Panc1 (cell line): ENCODE measurements around the gene SEC14L5. TPM values are rescaled to one million over a fixed set of nuclear protein-coding genes. Genes with fewer than 3 reads are reported as not detected.

Experiments used
- ATAC-seq: fragments of 200-7000 bp; cut with Tn5 transposase; 2 replicates; pipeline ENCODE4 v1.9.1; 2020; ENCODE audit warnings: mild to moderate bottlenecking, moderate library complexity
- BruUV-seq: library from RNA; stranded (reverse); fragments of 400-500 nt; replicated peaks from 2 replicates; lab custom pipeline; 2021; lab: Mats Ljungman, UMichigan
- CTCF ChIA-PET: fragments of 300-600 bp; sonication (Branson Sonifier 250); formaldehyde crosslinking; loops from one replicate; lab custom pipeline; 2022; ENCODE audit warnings: antibody characterized with exemption; lab: Charles Lee
- POLR2A ChIA-PET: fragments of 300-600 bp; sonication (Branson Sonifier 250); formaldehyde crosslinking; loops from one replicate; lab custom pipeline; 2022; ENCODE audit warnings: antibody characterized with exemption; lab: Charles Lee
- DNase-seq: peaks from one replicate; pipeline ENCODE4 v3.0.0-alpha.2; 2010; ENCODE audit warnings: low read depth, low spot score
- H3K27ac ChIP-seq: 2 replicates; pipeline ENCODE4 v1.5.1; 2011; ENCODE audit warnings: mild to moderate bottlenecking, low read length, inconsistent platforms
- H3K27me3 ChIP-seq: fragments of 200-500 bp; sonication (Bioruptor generic); 2 replicates; pipeline ENCODE4 v1.6.0; 2014; ENCODE audit warnings: low read length, inconsistent platforms; ENCODE audit not compliant: control insufficient read depth, insufficient read depth
- H3K36me3 ChIP-seq: fragments of 200-500 bp; sonication (Bioruptor generic); 2 replicates; pipeline ENCODE4 v1.5.1; 2014; ENCODE audit warnings: inconsistent platforms, mild to moderate bottlenecking, low read length, moderate library complexity; ENCODE audit not compliant: control insufficient read depth, insufficient read depth
- H3K4me1 ChIP-seq: 2 replicates; pipeline ENCODE4 v1.5.1; 2011; ENCODE audit warnings: inconsistent platforms, mild to moderate bottlenecking, low read length, moderate library complexity; ENCODE audit not compliant: control insufficient read depth, insufficient read depth
- H3K4me3 ChIP-seq, 2 experiments: 2 replicates each; pipeline ENCODE4 v1.5.1; 2011 to 2012; ENCODE audit warnings: low read depth in 2 of 2, low read length in 2 of 2, mild to moderate bottlenecking in 2 of 2, inconsistent platforms in 1 of 2, moderate library complexity in 1 of 2
- H3K9me3 ChIP-seq: fragments of 200-500 bp; sonication (Bioruptor generic); 2 replicates; pipeline ENCODE4 v1.5.1; 2014; ENCODE audit warnings: low read depth, mild to moderate bottlenecking, inconsistent platforms, low read length, moderate library complexity; ENCODE audit not compliant: control insufficient read depth, insufficient read depth
- POLR2AphosphoS5 ChIP-seq: IDR thresholded peaks from 2 replicates; pipeline ENCODE4 v1.6.1; 2012; ENCODE audit warnings: mild to moderate bottlenecking, low read depth, low read length, moderate library complexity
- SIN3A ChIP-seq: IDR thresholded peaks from 2 replicates; pipeline ENCODE4 v1.6.1; 2012; ENCODE audit warnings: low read depth, mild to moderate bottlenecking, low read length, moderate library complexity, borderline replicate concordance; ENCODE audit not compliant: insufficient read depth
- TCF7L2 ChIP-seq: IDR thresholded peaks from 2 replicates; pipeline ENCODE4 v1.6.1; 2011; ENCODE audit warnings: mild to moderate bottlenecking, low read depth, low read length, inconsistent platforms
- in situ Hi-C: cut with HindIII; loops from 2 replicates; pipeline ENCODE4 v1.10.0; 2016; ENCODE audit warnings: low sequenced_read_pairs, low pct_unique_long_range_greater_than_20kb
- intact Hi-C: fragments of 100-400 bp; cut with micrococcal nuclease; formaldehyde crosslinking; loops from one replicate; pipeline ENCODE4 v1.10.0; 2022; ENCODE audit not compliant: unreplicated experiment
- total RNA-seq: library from RNA; stranded (reverse); gene quantifications from one replicate; pipeline ENCODE4 v1.2.1, GENCODE V29; 2021; ENCODE audit not compliant: unreplicated experiment
- TF ChIP-seq, protein P1 (sequence below), 2 experiments: IDR thresholded peaks; 2 replicates each; pipeline ENCODE4 v1.6.1; 2011 to 2012; ENCODE audit warnings: low read depth in 2 of 2, control low read depth in 1 of 2, low read length in 1 of 2, mild to moderate bottlenecking in 1 of 2, moderate library complexity in 1 of 2; ENCODE audit not compliant: insufficient read depth in 1 of 2
- TF ChIP-seq, protein P2 (sequence below): fragments of 450-650 bp; IDR thresholded peaks from 2 replicates; pipeline ENCODE4 v1.5.1; 2017; ENCODE audit warnings: mild to moderate bottlenecking

Gene SEC14L5
- total RNA-seq, 1 experiment from 2014 or later: 0.26 TPM

DNA sequence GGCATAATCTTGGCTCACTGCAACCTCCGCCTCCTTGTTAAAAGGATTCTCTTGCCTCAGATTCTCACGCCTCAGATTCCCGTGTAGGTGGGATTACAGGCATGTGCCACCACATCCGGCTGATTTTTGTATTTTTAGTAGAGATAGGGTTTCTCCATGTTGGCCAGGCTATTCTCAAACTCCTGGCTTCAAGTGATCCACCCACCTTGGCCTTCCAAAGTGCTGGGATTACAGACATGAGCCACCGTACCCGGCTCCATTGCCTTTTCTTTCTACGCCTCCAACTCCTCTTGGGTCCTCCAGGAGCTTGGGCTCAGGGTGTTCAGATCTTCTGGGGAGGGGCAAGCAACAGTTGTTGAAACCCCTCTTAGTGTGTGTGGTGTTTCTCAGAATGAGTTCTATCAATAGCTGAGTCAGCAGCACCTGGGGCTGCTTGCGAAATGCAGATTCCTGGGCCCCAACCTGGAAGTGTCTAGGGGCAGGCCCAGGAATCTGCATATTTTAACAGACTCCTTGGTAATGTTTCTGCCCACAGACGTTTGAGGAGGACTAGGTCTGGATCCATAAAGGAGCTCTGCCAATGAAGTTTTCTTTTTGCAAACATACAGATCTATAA is 31.4 kb downstream of the SEC14L5 start:
- peaks cover 10% of the 10 kb centered on the region for H3K27me3 ChIP-seq
- no TSS peak for BruUV-seq

DNA sequence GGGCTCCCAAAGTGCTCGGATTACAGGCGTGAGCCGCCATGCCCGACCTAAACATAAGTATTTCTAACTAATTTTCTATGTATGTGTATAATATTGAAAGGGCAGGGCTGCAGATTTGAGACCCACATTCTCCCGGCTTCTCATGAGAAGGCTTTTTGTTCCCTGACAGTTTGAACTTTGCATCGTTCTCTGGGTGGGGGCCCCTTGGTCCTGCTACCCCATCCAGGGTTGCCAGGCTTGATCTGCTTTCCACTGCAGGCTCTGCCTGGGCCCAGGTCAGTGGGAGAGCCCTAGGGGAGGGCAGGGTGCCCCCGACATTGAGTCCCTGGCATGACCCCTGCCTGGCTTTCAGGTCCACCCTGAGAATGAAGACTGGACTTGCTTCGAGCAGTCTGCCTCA is 32.3 kb downstream of the SEC14L5 start:
- in situ Hi-C loops: no loop called here

More for the DNA sequence above, 31.4 kb downstream of the SEC14L5 start:
- no peak for ATAC-seq
- DNase-seq: no peak
- ChIA-PET POLR2A (no interaction called here), CTCF (interaction anchor here (0.7 kb wide), 1 partner anchor 18 kb away, joined by 6 read pairs; no protein-coding TSS in a partner anchor)
- H3K36me3 ChIP-seq: no peaks in the 10 kb centered on the region
- H3K9me3 ChIP-seq: no peaks in the 10 kb centered on the region
- in situ Hi-C loops: no loop called here
- intact Hi-C loops: no loop called here
- no peak overlapping the region for H3K4me3 ChIP-seq
- H3K27ac ChIP-seq: no peak overlapping the region
- no peaks in the 10 kb centered on the region for H3K4me1 ChIP-seq
- TF ChIP-seq, protein P1, sequence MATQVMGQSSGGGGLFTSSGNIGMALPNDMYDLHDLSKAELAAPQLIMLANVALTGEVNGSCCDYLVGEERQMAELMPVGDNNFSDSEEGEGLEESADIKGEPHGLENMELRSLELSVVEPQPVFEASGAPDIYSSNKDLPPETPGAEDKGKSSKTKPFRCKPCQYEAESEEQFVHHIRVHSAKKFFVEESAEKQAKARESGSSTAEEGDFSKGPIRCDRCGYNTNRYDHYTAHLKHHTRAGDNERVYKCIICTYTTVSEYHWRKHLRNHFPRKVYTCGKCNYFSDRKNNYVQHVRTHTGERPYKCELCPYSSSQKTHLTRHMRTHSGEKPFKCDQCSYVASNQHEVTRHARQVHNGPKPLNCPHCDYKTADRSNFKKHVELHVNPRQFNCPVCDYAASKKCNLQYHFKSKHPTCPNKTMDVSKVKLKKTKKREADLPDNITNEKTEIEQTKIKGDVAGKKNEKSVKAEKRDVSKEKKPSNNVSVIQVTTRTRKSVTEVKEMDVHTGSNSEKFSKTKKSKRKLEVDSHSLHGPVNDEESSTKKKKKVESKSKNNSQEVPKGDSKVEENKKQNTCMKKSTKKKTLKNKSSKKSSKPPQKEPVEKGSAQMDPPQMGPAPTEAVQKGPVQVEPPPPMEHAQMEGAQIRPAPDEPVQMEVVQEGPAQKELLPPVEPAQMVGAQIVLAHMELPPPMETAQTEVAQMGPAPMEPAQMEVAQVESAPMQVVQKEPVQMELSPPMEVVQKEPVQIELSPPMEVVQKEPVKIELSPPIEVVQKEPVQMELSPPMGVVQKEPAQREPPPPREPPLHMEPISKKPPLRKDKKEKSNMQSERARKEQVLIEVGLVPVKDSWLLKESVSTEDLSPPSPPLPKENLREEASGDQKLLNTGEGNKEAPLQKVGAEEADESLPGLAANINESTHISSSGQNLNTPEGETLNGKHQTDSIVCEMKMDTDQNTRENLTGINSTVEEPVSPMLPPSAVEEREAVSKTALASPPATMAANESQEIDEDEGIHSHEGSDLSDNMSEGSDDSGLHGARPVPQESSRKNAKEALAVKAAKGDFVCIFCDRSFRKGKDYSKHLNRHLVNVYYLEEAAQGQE (IDR thresholded peaks at IDR 0.05; ENCODE audit: insufficient read depth in 1 of 2, low read depth in 2 of 2, low read length in 1 of 2): no peak
- TF ChIP-seq, protein P2, sequence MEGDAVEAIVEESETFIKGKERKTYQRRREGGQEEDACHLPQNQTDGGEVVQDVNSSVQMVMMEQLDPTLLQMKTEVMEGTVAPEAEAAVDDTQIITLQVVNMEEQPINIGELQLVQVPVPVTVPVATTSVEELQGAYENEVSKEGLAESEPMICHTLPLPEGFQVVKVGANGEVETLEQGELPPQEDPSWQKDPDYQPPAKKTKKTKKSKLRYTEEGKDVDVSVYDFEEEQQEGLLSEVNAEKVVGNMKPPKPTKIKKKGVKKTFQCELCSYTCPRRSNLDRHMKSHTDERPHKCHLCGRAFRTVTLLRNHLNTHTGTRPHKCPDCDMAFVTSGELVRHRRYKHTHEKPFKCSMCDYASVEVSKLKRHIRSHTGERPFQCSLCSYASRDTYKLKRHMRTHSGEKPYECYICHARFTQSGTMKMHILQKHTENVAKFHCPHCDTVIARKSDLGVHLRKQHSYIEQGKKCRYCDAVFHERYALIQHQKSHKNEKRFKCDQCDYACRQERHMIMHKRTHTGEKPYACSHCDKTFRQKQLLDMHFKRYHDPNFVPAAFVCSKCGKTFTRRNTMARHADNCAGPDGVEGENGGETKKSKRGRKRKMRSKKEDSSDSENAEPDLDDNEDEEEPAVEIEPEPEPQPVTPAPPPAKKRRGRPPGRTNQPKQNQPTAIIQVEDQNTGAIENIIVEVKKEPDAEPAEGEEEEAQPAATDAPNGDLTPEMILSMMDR: no peak
- no peak for TF ChIP-seq POLR2AphosphoS5
- no peak for TF ChIP-seq TCF7L2
- TF ChIP-seq SIN3A: no peak

More for the DNA sequence above, 32.3 kb downstream of the SEC14L5 start:
- DNase-seq: no peak
- intact Hi-C loops: no loop called here
- POLR2A ChIA-PET: no interaction called here
- no peaks in the 10 kb centered on the region for H3K36me3 ChIP-seq
- no peak for ATAC-seq
- peaks cover 8% of the 10 kb centered on the region for H3K27me3 ChIP-seq
- TF ChIP-seq, protein P1 (IDR thresholded peaks at IDR 0.05; ENCODE audit: insufficient read depth in 1 of 2, low read depth in 2 of 2, low read length in 1 of 2): no peak
- no peak for TF ChIP-seq SIN3A
- no peak for TF ChIP-seq POLR2AphosphoS5
- TF ChIP-seq TCF7L2: no peak
- TF ChIP-seq, protein P2: no peak
- no peak overlapping the region for H3K27ac ChIP-seq
- H3K9me3 ChIP-seq: no peaks in the 10 kb centered on the region
- no peaks in the 10 kb centered on the region for H3K4me1 ChIP-seq
- BruUV-seq: no TSS peak
- no peak overlapping the region for H3K4me3 ChIP-seq
- CTCF ChIA-PET: no interaction called here
